Putamen (tissue), 1 donor: ENCODE results near the gene IFNA13.
"Not testable (repeated sequence)": the region's sequence is repeated elsewhere in the genome, so short reads cannot be mapped to it uniquely, and the experiment has no call there.

Experiments
- DNase-seq: peaks from one replicate; pipeline ENCODE4 v3.0.0-alpha.2; 2016; ENCODE audit warnings: low spot score

The IFNA13 gene

GRCh38 chr9:21367957-21368356 is at the start of gene IFNA13:
Gene IFNA13 (minus strand): TSS chr9:21368057. CDS start chr9:21368010, 47 bp downstream.
- no peak for DNase-seq

GRCh38 chr9:21415493-21416267 is 47.8 kb upstream of the IFNA13 start:
- DNase-seq: no peak

- DNase-seq: no peak
Measured at GRCh38 chr9:21414220-21414940, 46.5 kb upstream of the IFNA13 start.

DNA sequence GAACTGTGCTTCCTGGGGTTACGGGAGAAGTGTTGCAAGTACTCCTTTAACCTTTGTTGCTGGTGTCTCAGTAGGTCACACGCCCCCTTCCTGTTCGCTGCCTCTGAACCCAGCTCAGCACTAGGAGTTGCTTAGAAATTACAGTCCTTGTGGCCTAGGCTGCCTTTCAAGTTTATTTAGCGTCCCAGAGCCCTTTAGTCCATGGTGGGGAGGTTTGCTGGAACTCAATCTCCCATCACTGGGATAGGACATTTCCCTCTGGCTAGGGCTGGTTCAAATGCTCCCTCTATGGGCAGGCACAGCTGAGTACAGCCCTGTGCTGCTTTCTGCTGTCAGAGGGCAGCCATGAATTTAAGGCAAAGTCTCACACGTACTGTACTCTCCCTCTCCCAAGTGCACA is 45.8 kb upstream of the IFNA13 start:
- no peak for DNase-seq

- no peak for DNase-seq
Measured at GRCh38 chr9:21413151-21413550, 45.3 kb upstream of the IFNA13 start.

GRCh38 chr9:21412107-21412506 is 44.2 kb upstream of the IFNA13 start:
- DNase-seq: no peak

- DNase-seq: no peak
Measured at GRCh38 chr9:21408817-21409216, 41.0 kb upstream of the IFNA13 start, which contains the start of gene IFNA8. Gene IFNA8 (plus strand): TSS chr9:21409117. CDS start chr9:21409177, 60 bp downstream.

GRCh38 chr9:21404146-21404545 is 36.3 kb upstream of the IFNA13 start:
- no peak for DNase-seq

- DNase-seq: peak; percentile 47
Measured at GRCh38 chr9:21402386-21403251, 34.8 kb upstream of the IFNA13 start.

GRCh38 chr9:21399956-21400355 is 32.1 kb upstream of the IFNA13 start:
- no peak for DNase-seq

DNA sequence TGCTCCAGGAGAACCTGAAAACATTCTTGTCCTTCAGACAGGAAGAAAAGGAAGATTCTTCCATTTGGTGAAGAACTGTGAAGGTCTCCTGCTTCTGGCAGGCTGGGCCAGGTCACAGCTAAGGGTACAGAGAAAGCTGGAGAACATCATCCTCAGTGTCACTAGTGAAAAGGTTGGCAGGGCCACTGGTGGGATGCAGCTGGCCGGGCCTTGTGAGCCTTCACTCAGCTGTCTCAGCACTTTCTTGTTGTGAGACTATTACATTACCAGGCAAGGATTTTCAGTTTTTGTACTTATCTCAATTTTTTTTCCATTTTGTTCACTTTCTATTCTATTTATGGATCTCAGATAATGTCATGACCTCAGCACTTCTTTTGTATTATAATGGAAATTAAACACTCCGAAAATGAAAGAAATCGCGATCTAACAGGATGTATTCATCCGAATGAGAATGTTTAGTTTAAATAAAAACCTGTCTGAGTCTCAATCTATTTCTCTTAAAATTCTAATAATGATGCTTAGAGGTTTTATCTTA is 31.2 kb upstream of the IFNA13 start:
- DNase-seq: no peak

GRCh38 chr9:21395778-21396717 is 28.2 kb upstream of the IFNA13 start:
- peak; percentile 47 for DNase-seq

GRCh38 chr9:21392270-21392669 is 24.4 kb upstream of the IFNA13 start:
- no peak for DNase-seq

GRCh38 chr9:21385131-21385670 is 17.3 kb upstream of the IFNA13 start, which contains the start of gene IFNA2:
Gene IFNA2 (minus strand): TSS chr9:21385398. CDS start chr9:21385329, 69 bp downstream.
- no peak for DNase-seq

- DNase-seq: no peak
Measured at GRCh38 chr9:21383627-21384026, 15.8 kb upstream of the IFNA13 start.

DNA sequence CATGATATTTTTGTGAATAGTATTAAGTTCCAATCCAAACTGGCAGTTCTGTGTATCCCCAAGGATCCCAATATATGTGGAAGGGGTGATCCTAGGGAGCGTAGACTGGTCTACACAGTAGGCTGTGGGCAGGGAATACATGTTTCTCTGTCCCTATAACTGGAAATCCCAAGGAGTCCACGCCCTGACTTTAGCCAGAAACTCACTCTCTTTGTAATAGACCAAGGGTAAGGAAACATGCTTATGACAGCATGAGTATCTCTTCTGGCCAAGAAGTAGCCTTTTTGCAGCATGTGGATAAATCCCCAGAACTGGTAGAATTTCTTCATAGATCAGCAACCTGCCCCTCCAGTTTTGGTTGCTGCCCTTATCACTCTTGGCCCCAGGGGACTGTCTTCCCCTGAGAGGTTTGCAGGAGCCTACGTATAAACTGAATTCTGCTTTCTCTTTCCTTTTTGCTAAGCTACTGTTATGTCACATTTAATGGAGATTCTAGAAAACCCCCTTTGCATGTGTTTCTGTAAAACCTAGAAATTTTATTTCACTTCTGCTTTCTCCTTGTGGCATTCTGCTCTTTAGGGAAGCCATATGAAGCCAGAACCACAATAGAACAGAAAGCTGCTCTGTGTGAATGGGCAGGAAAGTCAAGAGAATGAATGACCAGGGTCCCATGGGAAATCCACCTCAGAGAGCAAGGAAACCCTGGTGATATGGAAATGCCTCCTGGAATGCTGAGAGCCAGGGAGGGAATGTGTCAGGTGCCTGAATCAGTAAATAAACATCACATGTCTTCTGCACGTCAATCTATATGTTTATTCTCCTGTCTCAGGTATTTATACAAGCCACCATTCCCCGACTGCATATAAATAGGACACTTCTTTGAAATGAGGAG is 13.8 kb upstream of the IFNA13 start:
- DNase-seq: no peak

DNA sequence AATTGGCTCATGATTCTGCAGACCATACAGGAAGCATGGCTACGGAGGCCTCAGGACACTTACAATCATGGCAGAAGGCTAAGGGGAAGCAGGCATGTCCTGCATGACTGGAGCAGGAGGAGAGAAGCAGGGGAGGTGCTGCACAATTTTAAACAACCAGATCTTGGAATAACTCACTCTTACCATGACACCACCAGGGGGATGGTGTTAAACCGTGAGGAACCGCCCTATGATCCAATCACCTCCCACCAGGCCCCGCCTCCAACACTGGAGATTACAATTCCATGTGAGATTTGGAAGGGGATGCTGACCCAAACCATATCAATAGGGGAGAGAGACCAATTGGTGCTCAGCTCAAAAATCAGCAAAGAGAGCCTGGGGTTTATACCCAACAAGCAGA is 3.6 kb upstream of the IFNA13 start:
- DNase-seq: not testable (repeated sequence)

DNA sequence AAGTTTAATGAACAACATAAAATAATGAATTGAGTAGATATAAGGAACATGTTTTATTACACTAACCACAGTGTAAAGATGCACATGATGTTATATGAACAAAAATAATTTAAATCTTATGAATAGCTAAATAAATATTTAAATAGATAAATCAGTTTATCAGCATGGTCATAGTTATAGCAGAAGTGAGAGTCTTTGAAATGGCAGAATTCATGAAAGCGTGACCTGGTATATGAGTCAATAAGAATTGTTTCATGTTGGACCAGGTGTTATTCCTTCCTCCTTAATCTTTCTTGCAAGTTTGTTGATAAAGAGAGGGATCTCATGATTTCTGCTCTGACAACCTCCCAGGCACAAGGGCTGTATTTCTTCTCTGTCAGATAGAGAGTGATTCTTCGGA is 688 bp downstream of the IFNA13 start:
- DNase-seq: not testable (repeated sequence)

GRCh38 chr9:21362287-21362686 is 5.6 kb downstream of the IFNA13 start:
- no peak for DNase-seq
